ENCODE data around the gene CAMTA1. TPM values are rescaled to one million over a fixed set of nuclear protein-coding genes. Genes with fewer than 3 reads are reported as not detected.

The CAMTA1 gene
- polyA plus RNA-seq, 1 of the 3 experiments (the other 2 are of a cell fraction): 63.1 TPM

DNA sequence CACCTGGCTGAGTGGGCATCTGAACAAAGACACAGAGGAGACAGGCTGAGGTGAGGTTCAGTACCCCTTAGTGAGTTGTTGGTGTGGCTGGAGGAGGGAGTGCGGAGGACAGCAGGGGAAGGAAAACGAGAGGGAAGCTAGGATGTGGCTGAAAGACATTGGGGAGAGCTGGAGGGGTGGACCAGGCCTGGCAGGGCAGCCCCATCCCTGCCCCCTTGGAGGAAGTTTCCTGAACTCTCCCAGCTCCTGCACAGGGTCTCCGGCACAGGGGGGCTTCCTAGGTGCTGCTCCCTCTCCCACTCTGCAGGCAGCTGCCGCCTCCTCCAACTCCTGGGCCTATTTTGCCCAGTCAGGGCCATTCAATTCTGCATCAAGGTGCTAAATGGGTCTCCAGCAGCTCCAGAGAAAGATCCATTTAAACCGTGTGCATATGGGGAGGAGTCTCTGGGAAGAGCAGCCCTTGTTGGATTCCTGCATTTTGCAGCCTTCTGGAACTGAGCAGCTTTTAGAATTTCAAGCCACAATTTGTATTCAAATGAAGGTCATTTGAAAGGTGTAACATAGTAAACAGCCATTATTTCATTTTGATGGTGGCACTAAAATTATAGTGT is 193.9 kb downstream of the CAMTA1 start:
- TF ChIP-seq TAF1 (IDR thresholded peaks at IDR 0.05; ENCODE audit: borderline replicate concordance, low read depth, low read length) (no peak), GABPA (IDR thresholded peaks at IDR 0.05; ENCODE audit: low read depth) (no peak), MXI1 (IDR thresholded peaks at IDR 0.05; ENCODE audit: low read depth, low read length) (no peak), FOXJ3 (CRISPR knock-in tag; IDR thresholded peaks at IDR 0.05) (no peak), SIN3A (IDR thresholded peaks at IDR 0.05; ENCODE audit: borderline replicate concordance, low read depth, low read length) (no peak), TEAD4 (IDR thresholded peaks at IDR 0.05; ENCODE audit: borderline replicate concordance, insufficient read depth) (no peak), GATA2 (CRISPR knock-in tag; IDR thresholded peaks at IDR 0.05) (no peak), RFX5 (IDR thresholded peaks at IDR 0.05; ENCODE audit: low read length) (no peak), POLR2AphosphoS5 (IDR thresholded peaks at IDR 0.05; ENCODE audit: low read depth, low read length) (no peak), CHD2 (IDR thresholded peaks at IDR 0.05; ENCODE audit: low read length, partially characterized antibody) (no peak), JUND (IDR thresholded peaks at IDR 0.05) (no peak), NFIC (IDR thresholded peaks at IDR 0.05; ENCODE audit: borderline replicate concordance) (no peak)
- TF ChIP-seq, protein P1, sequence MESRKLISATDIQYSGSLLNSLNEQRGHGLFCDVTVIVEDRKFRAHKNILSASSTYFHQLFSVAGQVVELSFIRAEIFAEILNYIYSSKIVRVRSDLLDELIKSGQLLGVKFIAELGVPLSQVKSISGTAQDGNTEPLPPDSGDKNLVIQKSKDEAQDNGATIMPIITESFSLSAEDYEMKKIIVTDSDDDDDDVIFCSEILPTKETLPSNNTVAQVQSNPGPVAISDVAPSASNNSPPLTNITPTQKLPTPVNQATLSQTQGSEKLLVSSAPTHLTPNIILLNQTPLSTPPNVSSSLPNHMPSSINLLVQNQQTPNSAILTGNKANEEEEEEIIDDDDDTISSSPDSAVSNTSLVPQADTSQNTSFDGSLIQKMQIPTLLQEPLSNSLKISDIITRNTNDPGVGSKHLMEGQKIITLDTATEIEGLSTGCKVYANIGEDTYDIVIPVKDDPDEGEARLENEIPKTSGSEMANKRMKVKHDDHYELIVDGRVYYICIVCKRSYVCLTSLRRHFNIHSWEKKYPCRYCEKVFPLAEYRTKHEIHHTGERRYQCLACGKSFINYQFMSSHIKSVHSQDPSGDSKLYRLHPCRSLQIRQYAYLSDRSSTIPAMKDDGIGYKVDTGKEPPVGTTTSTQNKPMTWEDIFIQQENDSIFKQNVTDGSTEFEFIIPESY (IDR thresholded peaks at IDR 0.05; ENCODE audit: borderline replicate concordance, low read depth): no peak
- TF ChIP-seq, protein P2, sequence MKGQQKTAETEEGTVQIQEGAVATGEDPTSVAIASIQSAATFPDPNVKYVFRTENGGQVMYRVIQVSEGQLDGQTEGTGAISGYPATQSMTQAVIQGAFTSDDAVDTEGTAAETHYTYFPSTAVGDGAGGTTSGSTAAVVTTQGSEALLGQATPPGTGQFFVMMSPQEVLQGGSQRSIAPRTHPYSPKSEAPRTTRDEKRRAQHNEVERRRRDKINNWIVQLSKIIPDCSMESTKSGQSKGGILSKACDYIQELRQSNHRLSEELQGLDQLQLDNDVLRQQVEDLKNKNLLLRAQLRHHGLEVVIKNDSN (IDR thresholded peaks at IDR 0.05; ENCODE audit: borderline replicate concordance, low read depth): no peak
- Histone ChIP-seq H3K36me3 (replicated peaks in 1 of 2; ENCODE audit: control insufficient read depth in 1 of 2, insufficient read depth in 2 of 2, low read length in 1 of 2) (no peaks in the 10 kb centered on the region), H3K27me3 (ENCODE audit: insufficient read depth) (no peaks in the 10 kb centered on the region), H3K4me2 (no peak overlapping the region), H3F3A (replicated peaks; ENCODE audit: insufficient read depth) (no peaks in the 10 kb centered on the region), H3K9ac (no peak overlapping the region), H3K27ac (ENCODE audit: low read depth in 2 of 2, low read length in 1 of 2) (no peak overlapping the region), H3K9me3 (no peaks in the 10 kb centered on the region), H3K9me2 (no peaks in the 10 kb centered on the region), H3K4me1 (ENCODE audit: control insufficient read depth in 1 of 2, insufficient read depth in 2 of 2, low read depth in 1 of 2, low read length in 1 of 2) (peaks cover 0 to 5% of the 10 kb centered on the region in 2 experiments; a peak in 1 of 4 replicates), H3K4me3 (ENCODE audit: low read depth in 2 of 2, low read length in 1 of 2) (no peak overlapping the region), H4K20me1 (ENCODE audit: insufficient read depth) (no peaks in the 10 kb centered on the region), H2AFZ (ENCODE audit: low read depth) (no peak overlapping the region), H3K79me2 (ENCODE audit: insufficient read depth) (no peaks in the 10 kb centered on the region)
- ChIA-PET CTCF (interaction anchor here (1.0 to 1.6 kb wide), 3 partner anchors 64 to 91 kb away, joined by 5 read pairs; no protein-coding TSS in a partner anchor), POLR2A (no interaction called here)
- WGBS (ENCODE audit: low lambda C conversion rate): 53% methylated on average over 4 of the region's 5 CpGs
- DNase-seq: no peak

DNA sequence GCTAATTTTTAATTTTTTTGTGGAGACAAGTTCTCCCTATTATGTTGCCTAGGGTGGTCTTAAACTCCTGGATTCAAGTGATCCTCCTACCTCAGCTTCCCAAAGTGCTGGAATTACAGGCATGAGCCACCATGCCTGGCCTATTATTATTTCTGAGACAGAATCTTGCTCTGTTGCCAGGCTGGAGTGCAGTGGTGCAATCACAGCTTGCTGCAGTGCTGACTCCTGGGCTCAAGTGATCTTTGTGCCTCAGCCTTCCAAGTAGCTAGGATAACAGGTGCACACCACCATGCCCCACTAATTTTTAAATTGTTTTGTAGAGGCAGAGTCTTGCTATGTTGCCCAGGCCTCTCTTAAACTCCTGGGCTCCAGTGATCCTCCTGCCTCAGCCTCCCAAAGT is 196.3 kb downstream of the CAMTA1 start:
- POLR2A ChIA-PET: no interaction called here

More for the DNA sequence above, 196.3 kb downstream of the CAMTA1 start:
- no peak overlapping the region for H3K4me2 ChIP-seq
- H4K20me1 ChIP-seq (ENCODE audit: insufficient read depth): no peaks in the 10 kb centered on the region
- no peaks in the 10 kb centered on the region for H3K36me3 ChIP-seq (replicated peaks in 1 of 2; ENCODE audit: control insufficient read depth in 1 of 2, insufficient read depth in 2 of 2, low read length in 1 of 2)
- H3K27ac ChIP-seq (ENCODE audit: low read depth in 2 of 2, low read length in 1 of 2): no peak overlapping the region
- H3K27me3 ChIP-seq (ENCODE audit: insufficient read depth): no peaks in the 10 kb centered on the region
- no peaks in the 10 kb centered on the region for H3K9me3 ChIP-seq
- DNase-seq: no peak
- TF ChIP-seq, protein P3, sequence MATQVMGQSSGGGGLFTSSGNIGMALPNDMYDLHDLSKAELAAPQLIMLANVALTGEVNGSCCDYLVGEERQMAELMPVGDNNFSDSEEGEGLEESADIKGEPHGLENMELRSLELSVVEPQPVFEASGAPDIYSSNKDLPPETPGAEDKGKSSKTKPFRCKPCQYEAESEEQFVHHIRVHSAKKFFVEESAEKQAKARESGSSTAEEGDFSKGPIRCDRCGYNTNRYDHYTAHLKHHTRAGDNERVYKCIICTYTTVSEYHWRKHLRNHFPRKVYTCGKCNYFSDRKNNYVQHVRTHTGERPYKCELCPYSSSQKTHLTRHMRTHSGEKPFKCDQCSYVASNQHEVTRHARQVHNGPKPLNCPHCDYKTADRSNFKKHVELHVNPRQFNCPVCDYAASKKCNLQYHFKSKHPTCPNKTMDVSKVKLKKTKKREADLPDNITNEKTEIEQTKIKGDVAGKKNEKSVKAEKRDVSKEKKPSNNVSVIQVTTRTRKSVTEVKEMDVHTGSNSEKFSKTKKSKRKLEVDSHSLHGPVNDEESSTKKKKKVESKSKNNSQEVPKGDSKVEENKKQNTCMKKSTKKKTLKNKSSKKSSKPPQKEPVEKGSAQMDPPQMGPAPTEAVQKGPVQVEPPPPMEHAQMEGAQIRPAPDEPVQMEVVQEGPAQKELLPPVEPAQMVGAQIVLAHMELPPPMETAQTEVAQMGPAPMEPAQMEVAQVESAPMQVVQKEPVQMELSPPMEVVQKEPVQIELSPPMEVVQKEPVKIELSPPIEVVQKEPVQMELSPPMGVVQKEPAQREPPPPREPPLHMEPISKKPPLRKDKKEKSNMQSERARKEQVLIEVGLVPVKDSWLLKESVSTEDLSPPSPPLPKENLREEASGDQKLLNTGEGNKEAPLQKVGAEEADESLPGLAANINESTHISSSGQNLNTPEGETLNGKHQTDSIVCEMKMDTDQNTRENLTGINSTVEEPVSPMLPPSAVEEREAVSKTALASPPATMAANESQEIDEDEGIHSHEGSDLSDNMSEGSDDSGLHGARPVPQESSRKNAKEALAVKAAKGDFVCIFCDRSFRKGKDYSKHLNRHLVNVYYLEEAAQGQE (IDR thresholded peaks at IDR 0.05; ENCODE audit: low read depth, low read length): no peak
- TF ChIP-seq YY1 (IDR thresholded peaks at IDR 0.05; ENCODE audit: low read depth): no peak
- TF ChIP-seq NRF1 (IDR thresholded peaks at IDR 0.05; ENCODE audit: low read depth, low read length): no peak
- no peak for TF ChIP-seq ELF1 (IDR thresholded peaks at IDR 0.05)
- TF ChIP-seq, protein P1 (IDR thresholded peaks at IDR 0.05; ENCODE audit: borderline replicate concordance, low read depth): no peak
- TF ChIP-seq, protein P4, sequence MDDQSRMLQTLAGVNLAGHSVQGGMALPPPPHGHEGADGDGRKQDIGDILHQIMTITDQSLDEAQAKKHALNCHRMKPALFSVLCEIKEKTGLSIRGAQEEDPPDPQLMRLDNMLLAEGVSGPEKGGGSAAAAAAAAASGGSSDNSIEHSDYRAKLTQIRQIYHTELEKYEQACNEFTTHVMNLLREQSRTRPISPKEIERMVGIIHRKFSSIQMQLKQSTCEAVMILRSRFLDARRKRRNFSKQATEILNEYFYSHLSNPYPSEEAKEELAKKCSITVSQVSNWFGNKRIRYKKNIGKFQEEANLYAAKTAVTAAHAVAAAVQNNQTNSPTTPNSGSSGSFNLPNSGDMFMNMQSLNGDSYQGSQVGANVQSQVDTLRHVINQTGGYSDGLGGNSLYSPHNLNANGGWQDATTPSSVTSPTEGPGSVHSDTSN (IDR thresholded peaks at IDR 0.05): no peak
- no peak for TF ChIP-seq FOSL2 (IDR thresholded peaks at IDR 0.05; ENCODE audit: borderline replicate concordance, low read depth)
- no peak overlapping the region for H2AFZ ChIP-seq (ENCODE audit: low read depth)
- no peaks in the 10 kb centered on the region for H3K4me1 ChIP-seq (ENCODE audit: control insufficient read depth in 1 of 2, insufficient read depth in 2 of 2, low read depth in 1 of 2, low read length in 1 of 2)
- H3K9ac ChIP-seq: no peak overlapping the region
- H3K9me2 ChIP-seq: no peaks in the 10 kb centered on the region
- no peaks in the 10 kb centered on the region for H3K79me2 ChIP-seq (ENCODE audit: insufficient read depth)
- no peaks in the 10 kb centered on the region for H3F3A ChIP-seq (replicated peaks; ENCODE audit: insufficient read depth)
- H3K4me3 ChIP-seq (ENCODE audit: low read depth in 2 of 2, low read length in 1 of 2): no peak overlapping the region
- CTCF ChIA-PET: no interaction called here
